Heart right ventricle (tissue), 16 donors: ENCODE results near the gene S100B. TPM values are rescaled to one million over a fixed set of nuclear protein-coding genes. Genes with fewer than 3 reads are reported as not detected.

Experiments
- ATAC-seq, 8 donors: fragments of 200-7000 bp; cut with Tn5 transposase; one replicate each; pipeline ENCODE4 v1.9.1; 2020; ENCODE audit warnings: mild to moderate bottlenecking in 8 of 8, moderate library complexity in 8 of 8, moderate number of reproducible peaks in 1 of 8
- DNase-seq, 2 donors: peaks; one replicate each; pipeline ENCODE4 v3.0.0-alpha.2; 2020
- H3K27ac ChIP-seq, 10 donors: fragments of 200-600 bp; sonication (generic) in 2 of 10; one replicate each; pipeline versions ENCODE4 v1.5.0 to v1.8.0; 2020 to 2022; ENCODE audit warnings: mild to moderate bottlenecking in 3 of 10
- H3K27me3 ChIP-seq, 7 donors: fragments of 200-600 bp; one replicate each; pipeline ENCODE4 v1.8.0; 2021 to 2022; ENCODE audit warnings: mild to moderate bottlenecking in 2 of 7
- H3K36me3 ChIP-seq, 9 donors: fragments of 200-600 bp; sonication (generic) in 1 of 9; one replicate each; pipeline versions ENCODE4 v1.5.0 to v1.8.0; 2020 to 2022; ENCODE audit warnings: mild to moderate bottlenecking in 2 of 9
- H3K4me1 ChIP-seq, 9 donors: fragments of 200-600 bp; sonication (generic) in 1 of 9; one replicate each; pipeline versions ENCODE4 v1.5.0 to v1.8.0; 2020 to 2022; ENCODE audit warnings: mild to moderate bottlenecking in 4 of 9
- H3K4me3 ChIP-seq, 10 donors: fragments of 200-600 bp; sonication (generic) in 2 of 10; one replicate each; pipeline versions ENCODE4 v1.5.0 to v1.8.0; 2020 to 2022; ENCODE audit warnings: mild to moderate bottlenecking in 7 of 10, moderate library complexity in 2 of 10
- H3K9me3 ChIP-seq, 11 donors: fragments of 200-600 bp in 10 of 11; sonication (generic) in 2 of 11; one replicate each; pipeline versions ENCODE4 v1.5.0 to v1.8.0; 2013 to 2022; ENCODE audit warnings: mild to moderate bottlenecking in 2 of 11, control low read depth in 1 of 11, moderate library complexity in 1 of 11
- CTCF ChIP-seq, 9 donors: fragments of 200-600 bp; sonication (generic) in 2 of 9; IDR thresholded peaks; one replicate each; pipeline versions ENCODE4 v1.5.0 to v1.8.0; 2021 to 2022; ENCODE audit warnings: antibody characterized with exemption in 9 of 9, mild to moderate bottlenecking in 5 of 9, moderate library complexity in 1 of 9
- WGBS, 2 donors: extraction: QIAGEN DNeasy Blood & Tissue Kit; methylation state at CpG; one replicate each; pipeline ENCODE4 v1.1.7; 2013; ENCODE audit warnings: inconsistent platforms in 1 of 2; 5-methylcytosine and 5-hydroxymethylcytosine counted together
- intact Hi-C, 10 donors: fragments of 100-400 bp; cut with DNase I; formaldehyde crosslinking; loops; one replicate each; pipeline versions ENCODE4 v1.11.1 to v1.14.2; 2022
- polyA plus RNA-seq, 2 donors: library from polyadenylated mRNA; stranded (reverse); fragments of 200-250 nt; gene quantifications; one replicate each; pipeline ENCODE4 v1.2.3, GENCODE V29; 2013
- total RNA-seq, 10 donors: library from RNA; stranded (reverse); fragmentation: NEBNext Ultra II Directional in 3 of 10; extraction: Animal tissue kit (Norgen Biotek cat#: 25700) in 3 of 10; gene quantifications; one replicate each; pipeline versions ENCODE4 v1.2.1 to v1.2.4, GENCODE V29; 2021 to 2023
- donor health status: Arrhythmogenic right ventricular cardiomyopathy.
- donor health status: ischemic (EF 13 %, LVEDD 7.1; RV severe dilation, severe dysfunction).
- donor health status: healthy with polysubstance abuse.
- donor health status: DM: no; HTN: yes; CAD: no.
- donor health status: DM: no; HTN: no; CAD: no.
- donor health status: ischemic (EF 25% LVEDD 6.9; RV normal size, moderate dysfunction).
- donor health status: ischemic (EF 25% LVEDD 5.7; RV mildly dilated, moderate dysfunction).
- donor health status: healthy.
- donor health status: DM: yes; HTN: yes; CAD: no.
- donor health status: Ischemic cardiomyopathy.
- donor health status: ischemic (EF 35%, LVEDD 5.7; RV mildly dilated, moderate dysfunction).
- donor health status: nonischemic (EF 11% LVEDD 7.7; RV severe dilation, severe dysfunction).
- donor health status: DM: yes; HTN: yes; CAD: no.
- donor health status: PGD.
- donor health status: ischemic (EF 29% LVEDD 5.4; RV normal size, mild dysfunction).
- donor health status: nonischemic (EF 23%, LVEDD 6.1; RV moderate dilation, normal function).

The S100B gene
- total and polyA plus RNA-seq, 12 donors, result 0.53 to 11.7 (median 3.6) TPM; not detected in 1

GRCh38 chr21:46600978-46601377 lies 3.9 kb downstream of the S100B start:
- peaks cover 4 to 34% (median 18%) of the 10 kb centered on the region in 9 donors for H3K4me1 ChIP-seq
- H3K27ac ChIP-seq, result no peak overlapping the region
- no peaks in the 10 kb centered on the region for H3K9me3 ChIP-seq
- intact Hi-C loops, result no loop called here
- 74 to 75% methylated on average over 9 of the region's 9 CpGs for WGBS, 2 donors
- no peak for DNase-seq
- H3K27me3 ChIP-seq, result peaks cover 0 to 2% (median 0%) of the 10 kb centered on the region in 7 donors
- H3K4me3 ChIP-seq, result no peak overlapping the region
- ATAC-seq, result no peak
- no peak for TF ChIP-seq CTCF (IDR thresholded peaks at IDR 0.05)
- no peaks in the 10 kb centered on the region for H3K36me3 ChIP-seq

- no peaks in the 10 kb centered on the region for H3K36me3 ChIP-seq
- peaks cover 4 to 28% (median 18%) of the 10 kb centered on the region in 9 donors for H3K4me1 ChIP-seq
- no peak for TF ChIP-seq CTCF (IDR thresholded peaks at IDR 0.05)
- 85 to 89% methylated on average over 5 of the region's 5 CpGs for WGBS, 2 donors
- H3K4me3 ChIP-seq, result no peak overlapping the region
- peaks cover 0 to 2% (median 0%) of the 10 kb centered on the region in 7 donors for H3K27me3 ChIP-seq
- ATAC-seq (no peak), DNase-seq (no peak)
- H3K27ac ChIP-seq, result peak overlapping the region in 2 of 10 donors; percentile 54 to 57
- intact Hi-C loops, result no loop called here
- H3K9me3 ChIP-seq, result peaks cover 0 to 2% (median 0%) of the 10 kb centered on the region in 11 donors
Measured at GRCh38 chr21:46600305-46600704, 4.6 kb downstream of the S100B start.

DNA sequence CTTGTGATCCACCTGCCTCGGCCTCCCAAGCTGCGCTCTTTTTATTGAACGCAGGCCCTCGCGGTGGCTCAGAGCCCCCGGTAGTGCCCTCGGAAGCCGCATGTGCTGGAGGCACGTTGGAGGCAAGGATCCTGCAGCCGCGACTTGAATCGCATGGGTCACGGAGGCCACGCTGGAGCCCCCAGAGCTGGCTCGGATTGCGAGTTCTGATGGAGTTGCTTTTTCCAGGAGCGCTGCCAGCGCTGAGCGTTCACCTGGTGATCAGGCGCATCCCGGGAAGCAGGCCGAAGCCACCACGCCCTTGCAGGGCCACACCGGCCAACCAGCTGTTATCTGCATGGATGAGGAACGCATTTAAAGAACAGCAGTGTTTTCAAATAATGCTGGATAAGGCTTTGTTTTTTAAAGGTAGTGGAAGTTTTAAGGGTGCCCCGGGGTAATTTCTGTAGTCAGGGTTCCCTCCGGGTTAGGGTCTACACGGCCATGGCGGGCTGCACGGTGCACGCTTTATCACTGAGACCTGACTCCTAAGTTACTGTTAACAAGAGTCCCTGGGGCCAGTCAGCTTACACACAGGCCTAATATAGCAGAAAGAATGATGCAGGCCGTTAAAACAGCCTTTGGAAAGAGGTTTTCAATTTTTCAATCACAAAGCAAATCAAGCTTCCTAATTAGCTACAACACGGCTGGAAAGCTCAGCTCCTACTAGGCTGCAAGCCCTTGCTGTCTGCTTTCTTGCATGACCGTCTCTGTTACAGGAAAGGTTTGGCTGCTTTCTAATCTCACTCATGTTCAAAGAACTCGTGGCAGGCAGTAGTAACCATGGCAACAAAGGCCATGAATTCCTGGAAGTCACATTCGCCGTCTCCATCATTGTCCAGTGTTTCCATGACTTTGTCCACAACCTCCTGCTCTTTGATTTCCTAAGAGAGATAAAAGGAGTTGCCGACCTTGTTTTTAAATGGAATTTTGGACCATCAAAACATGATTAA lies 6.0 kb downstream of the S100B start:
- peak in 1 of 2 donors; percentile 80 for DNase-seq

More for the DNA sequence above, 6.0 kb downstream of the S100B start:
- Histone ChIP-seq H3K36me3 (no peaks in the 10 kb centered on the region), H3K4me1 (peaks cover 4 to 27% (median 16%) of the 10 kb centered on the region in 9 donors), H3K27me3 (no peaks in the 10 kb centered on the region), H3K9me3 (peaks cover 0 to 16% (median 8%) of the 10 kb centered on the region in 11 donors), H3K27ac (peak overlapping the region in 6 of 10 donors; percentile 48 to 62 (median 56)), H3K4me3 (peak overlapping the region in 1 of 10 donors; percentile 21)
- TF ChIP-seq CTCF (IDR thresholded peaks at IDR 0.05), result no peak
- peak; percentile 55 to 95 (median 83) for ATAC-seq
- WGBS, 2 donors, result 68 to 71% methylated on average over 38 of the region's 38 CpGs
- intact Hi-C loops, result loop anchor here in 1 of 10 donors (1.0 to 5.0 kb wide), 2 partner anchors 36 to 42 kb away; partner anchors contain the start of gene PRMT2
